Adrenal gland (tissue), 12 donors: ENCODE data around the gene FAN1. TPM values are rescaled to one million over a fixed set of nuclear protein-coding genes. Genes with fewer than 3 reads are reported as not detected.

Experiments
- DNase-seq, 7 donors: peaks; one replicate each; pipeline ENCODE4 v3.0.0-alpha.2; 2019 to 2020
- H3K27ac ChIP-seq, 5 donors: fragments of 200-600 bp; sonication (generic) in 4 of 5; 1 replicate in 3 of 5; 2 replicates in 2 of 5; pipeline versions ENCODE4 v1.5.1 to v1.8.0; 2016 to 2020; ENCODE audit warnings: mild to moderate bottlenecking in 1 of 5
- H3K27me3 ChIP-seq: fragments of 200-600 bp; 2 replicates; pipeline ENCODE4 v1.8.0; 2021
- H3K36me3 ChIP-seq, 2 donors: fragments of 200-600 bp; replicated peaks in 1 of 2; 1 replicate in 1 of 2; 2 replicates in 1 of 2; pipeline versions ENCODE4 v1.5.1 to v1.8.0; 2018 to 2022
- H3K4me1 ChIP-seq, 2 donors: fragments of 200-600 bp; replicated peaks in 1 of 2; 1 replicate in 1 of 2; 2 replicates in 1 of 2; pipeline versions ENCODE4 v1.5.1 to v1.8.0; 2018 to 2021
- H3K4me3 ChIP-seq, 4 donors: fragments of 200-600 bp; sonication (generic) in 3 of 4; one replicate each; pipeline ENCODE4 v1.5.1; 2016 to 2018
- H3K9me3 ChIP-seq, 3 donors: fragments of 200-600 bp; sonication (generic) in 1 of 3; replicated peaks in 1 of 3; 1 replicate in 2 of 3; 2 replicates in 1 of 3; pipeline versions ENCODE4 v1.5.1 to v1.8.0; 2016 to 2021
- CTCF ChIP-seq, 6 experiments: fragments of 450-650 bp in 4 of 6; fragments of 200-600 bp in 2 of 6; sonication (generic) in 1 of 6; IDR thresholded peaks; 1 replicate in 5 of 6; 2 replicates in 1 of 6; pipeline versions ENCODE4 v1.5.1 to v1.8.0; 2016 to 2021; ENCODE audit warnings: antibody characterized with exemption in 6 of 6, mild to moderate bottlenecking in 2 of 6, moderate library complexity in 1 of 6
- POLR2A ChIP-seq, 2 donors: fragments of 450-650 bp; IDR thresholded peaks; one replicate each; pipeline ENCODE4 v1.6.1; 2017; ENCODE audit warnings: antibody characterized with exemption in 2 of 2, mild to moderate bottlenecking in 2 of 2, moderate library complexity in 1 of 2
- WGBS, 4 donors: extraction: QIAGEN DNeasy Blood & Tissue Kit in 2 of 4; methylation state at CpG; one replicate each; pipeline versions ENCODE4 v1.1.5 to v1.1.7; 2013 to 2017; 5-methylcytosine and 5-hydroxymethylcytosine counted together
- intact Hi-C, 2 donors: fragments of 100-400 bp; cut with DNase I; formaldehyde crosslinking; loops; one replicate each; pipeline versions ENCODE4 v1.14.1 to v1.15.0; 2022 to 2023
- polyA plus RNA-seq, 3 donors: library from polyadenylated mRNA; stranded (reverse); fragments of 200-250 nt in 2 of 3; fragments of 350-450 nt in 1 of 3; fragmentation: Illumina TruSeq in 1 of 3; extraction: RNeasy Lipid Tissue Mini Kit (QIAGEN cat#74804) in 1 of 3; gene quantifications; one replicate each; pipeline ENCODE4 v1.2.3, GENCODE V29; 2013 to 2014
- total RNA-seq, 9 donors: library from RNA; depleted of rRNA in 4 of 9; stranded (reverse); fragments of >200 nt in 4 of 9; fragments of 120-200 nt in 1 of 9; fragmentation: NEBNext Ultra II Directional in 1 of 9; extraction: Animal tissue kit (Norgen Biotek cat#: 25700) in 1 of 9; gene quantifications; one replicate each; pipeline versions ENCODE4 v1.1.0 to v1.2.4, GENCODE V29; 2013 to 2023
- donor health status: healthy with polysubstance abuse.
- donor health status: Bipolar disorder and iron deficiency.
- donor health status: DM: yes; HTN: yes; CAD: no.
- donor health status: DM: no; HTN: no; CAD: no.
- donor health status: DM: no; HTN: no; CAD: no.
- donor health status: DM: yes; HTN: yes; CAD: no.

FAN1 gene
- total and polyA plus RNA-seq, 12 donors: 5.7 to 30.0 (median 18.2) TPM

- Histone ChIP-seq H3K4me3 (no peak overlapping the region), H3K27me3 (no peaks in the 10 kb centered on the region), H3K27ac (no peak overlapping the region), H3K9me3 (no peaks in the 10 kb centered on the region), H3K36me3 (peaks cover 0 to 11% of the 10 kb centered on the region in 2 donors), H3K4me1 (peaks cover 0 to 10% of the 10 kb centered on the region in 2 donors)
- WGBS, 4 donors: 70 to 83% (median 74%) methylated on average over 4 of the region's 4 CpGs
- TF ChIP-seq CTCF (IDR thresholded peaks at IDR 0.05) (no peak), POLR2A (IDR thresholded peaks at IDR 0.05) (no peak)
- intact Hi-C loops: loop anchor here in 1 of 2 donors (10.0 kb wide), 1 partner anchor 78 kb away; no protein-coding TSS in a partner anchor
- DNase-seq: no peak
Measured at GRCh38 chr15:30906366-30906765, 2.7 kb downstream of the FAN1 start.

GRCh38 chr15:30913761-30914160, 10.0 kb downstream of the FAN1 start:
- H3K4me1 ChIP-seq: no peaks in the 10 kb centered on the region
- H3K9me3 ChIP-seq: no peaks in the 10 kb centered on the region
- 96 to 98% (median 97%) methylated on average over 9 of the region's 9 CpGs for WGBS, 4 donors
- H3K4me3 ChIP-seq: no peak overlapping the region
- DNase-seq: no peak
- TF ChIP-seq CTCF (IDR thresholded peaks at IDR 0.05) (no peak), POLR2A (IDR thresholded peaks at IDR 0.05) (no peak)
- intact Hi-C loops: no loop called here
- H3K27me3 ChIP-seq: no peaks in the 10 kb centered on the region
- H3K36me3 ChIP-seq: peaks cover 0 to 39% of the 10 kb centered on the region in 2 donors
- no peak overlapping the region for H3K27ac ChIP-seq

- no peaks in the 10 kb centered on the region for H3K9me3 ChIP-seq
- TF ChIP-seq POLR2A (IDR thresholded peaks at IDR 0.05): no peak
- no peak for TF ChIP-seq CTCF (IDR thresholded peaks at IDR 0.05)
- no peak overlapping the region for H3K27ac ChIP-seq
Measured at GRCh38 chr15:30917013-30917412, 13.3 kb downstream of the FAN1 start.

GRCh38 chr15:30917675-30918074, 14.0 kb downstream of the FAN1 start:
- Histone ChIP-seq H3K4me3 (no peak overlapping the region), H3K36me3 (peaks cover 0 to 60% of the 10 kb centered on the region in 2 donors), H3K27ac (no peak overlapping the region), H3K4me1 (no peaks in the 10 kb centered on the region), H3K9me3 (no peaks in the 10 kb centered on the region), H3K27me3 (no peaks in the 10 kb centered on the region)
- DNase-seq: no peak
- 89 to 92% (median 91%) methylated on average over 1 of the region's 1 CpG for WGBS, 4 donors
- intact Hi-C loops: no loop called here
- no peak for TF ChIP-seq CTCF (IDR thresholded peaks at IDR 0.05)
- TF ChIP-seq POLR2A (IDR thresholded peaks at IDR 0.05): no peak

More at GRCh38 chr15:30917013-30917412, 13.3 kb downstream of the FAN1 start:
- WGBS, 4 donors: 73 to 95% (median 82%) methylated on average over 6 of the region's 6 CpGs
- intact Hi-C loops: no loop called here
- H3K36me3 ChIP-seq: peaks cover 0 to 53% of the 10 kb centered on the region in 2 donors
- H3K4me3 ChIP-seq: no peak overlapping the region
- no peaks in the 10 kb centered on the region for H3K4me1 ChIP-seq
- H3K27me3 ChIP-seq: no peaks in the 10 kb centered on the region
- no peak for DNase-seq
